ENCODE data around the gene RRP36. TPM values are rescaled to one million over a fixed set of nuclear protein-coding genes. Genes with fewer than 3 reads are reported as not detected.

The RRP36 gene
- total and polyA plus RNA-seq, 2 of the 8 experiments (the other 6 are each of a cell fraction or from before 2014, with no cell fraction given) = 33.9 to 92.3 TPM

- Histone ChIP-seq H3K56ac (replicated peaks; ENCODE audit: insufficient read length, low read depth, low read length) (no peak overlapping the region), H3K4ac (replicated peaks; ENCODE audit: insufficient read length, low read depth, low read length) (no peak overlapping the region), H3K4me3 (ENCODE audit: extremely low read depth in 1 of 4, insufficient read depth in 2 of 4, low read depth in 3 of 4, low read length in 4 of 4) (peak overlapping the region in 2 of 4 experiments; percentile 85 to 87; a peak in 4 of 8 replicates), H2AK5ac (ENCODE audit: low read depth, low read length) (no peak overlapping the region), H2BK5ac (ENCODE audit: low read depth, low read length) (no peak overlapping the region), H3K79me2 (ENCODE audit: control insufficient read depth in 1 of 2, insufficient read depth in 2 of 2, low read length in 2 of 2) (peaks cover 3 to 42% of the 10 kb centered on the region in 2 experiments; a peak in 2 of 4 replicates), H2BK15ac (ENCODE audit: low read length) (no peak overlapping the region), H3K23ac (ENCODE audit: insufficient read length) (no peak overlapping the region), H4K20me1 (replicated peaks in 1 of 2; ENCODE audit: control insufficient read depth in 1 of 2, insufficient read depth in 2 of 2, low read length in 2 of 2) (peaks cover 0 to 8% of the 10 kb centered on the region in 2 experiments), H3K9me3 (ENCODE audit: insufficient read depth in 2 of 2, low read depth in 1 of 2, low read length in 1 of 2) (no peaks in the 10 kb centered on the region), H2BK120ac (replicated peaks; ENCODE audit: low read depth, low read length) (no peak overlapping the region), H3K27me3 (replicated peaks in 1 of 4; ENCODE audit: control insufficient read depth in 3 of 4, extremely low read depth in 1 of 4, insufficient read depth in 3 of 4, low read length in 3 of 4) (no peaks in the 10 kb centered on the region), H3K36me3 (ENCODE audit: control insufficient read depth in 2 of 4, insufficient read depth in 4 of 4, low read length in 3 of 4) (peaks cover 18 to 46% (median 36%) of the 10 kb centered on the region in 4 experiments), H4K8ac (ENCODE audit: extremely low read depth, insufficient read depth, low read length) (no peak overlapping the region), H3K79me1 (ENCODE audit: low read depth, low read length) (peaks cover 8% of the 10 kb centered on the region), H2BK12ac (ENCODE audit: low read depth, low read length) (no peak overlapping the region), H3K14ac (ENCODE audit: insufficient read length) (no peak overlapping the region), H4K91ac (replicated peaks; ENCODE audit: insufficient read length, low read length) (no peak overlapping the region), H3K4me2 (ENCODE audit: insufficient read depth in 1 of 2, low read depth in 2 of 2, low read length in 2 of 2) (peak overlapping the region; percentile 89 to 95; a peak in 3 of 4 replicates), H2AFZ (ENCODE audit: low read length) (no peak overlapping the region), H3K27ac (ENCODE audit: low read depth, low read length) (no peak overlapping the region), H4K5ac (ENCODE audit: insufficient read length, low read depth, low read length) (no peak overlapping the region), H2BK20ac (ENCODE audit: low read length) (no peak overlapping the region), H3K4me1 (replicated peaks in 1 of 4; ENCODE audit: control insufficient read depth in 3 of 4, insufficient read depth in 4 of 4, low read length in 3 of 4) (peaks cover 0 to 9% (median 4%) of the 10 kb centered on the region in 4 experiments; a peak in 6 of 7 replicates), H3K18ac (ENCODE audit: extremely low read depth, low read length) (no peak overlapping the region), H3K9ac (replicated peaks in 1 of 4; ENCODE audit: extremely low read depth in 1 of 4, low read depth in 3 of 4, low read length in 3 of 4) (no peak overlapping the region; a peak in 2 of 7 replicates), H3K23me2 (ENCODE audit: low read depth, low read length) (peaks cover 7% of the 10 kb centered on the region)
- no peak for FAIRE-seq
- 94% methylated on average over 6 of the region's 6 CpGs; no CpG with 5 or more reads in 1 of the 2 experiments for WGBS, 2 experiments (ENCODE audit: extremely low coverage in 1 of 2, insufficient coverage in 1 of 2, insufficient read length in 1 of 2, insufficient replicate concordance in 2 of 2, low coverage in 1 of 2, low lambda C conversion rate in 2 of 2, missing lambda C conversion rate in 1 of 2)
- ChIA-PET POLR2A (ENCODE audit: partially characterized antibody) (interaction anchor here (1.0 to 27.9 kb wide), 8 partner anchors 10 to 163 kb away, joined by 3 to 584 read pairs (median 12); partner anchors contain the start of genes CNPY3, CUL7 and PEX6), CTCF (ENCODE audit: partially characterized antibody) (interaction anchor here (0.6 to 2.1 kb wide), 13 partner anchors 8 to 1254 kb away, joined by 3 to 8 read pairs (median 3); partner anchors contain the start of gene RRP36)
- TF ChIP-seq POLR2A (IDR thresholded peaks at IDR 0.05; ENCODE audit: control extremely low read depth in 1 of 2, low read depth in 2 of 2, low read length in 2 of 2) (0 out of 3 replicates have a peak, but pooled peaks of 1 of the 2 experiments have one; percentile 29), HDAC6 (IDR thresholded peaks at IDR 0.05; ENCODE audit: low read depth, low read length) (no peak)
- no peak for DNase-seq (ENCODE audit: low read depth in 1 of 2, low spot score in 2 of 2)
Observed at GRCh38 chr6:43012364-43012763, 9.1 kb upstream of the RRP36 start.
